Upper lobe of left lung (tissue), 6 donors: ENCODE data around the gene LAD1. TPM values are rescaled to one million over a fixed set of nuclear protein-coding genes. Genes with fewer than 3 reads are reported as not detected.
A peak's percentile ranks its signal among the peaks of the same experiment; 100 is the strongest.

Experiments
- ATAC-seq, 2 donors: fragments of 200-7000 bp; cut with Tn5 transposase; one replicate each; pipeline ENCODE4 v1.9.1; 2022; ENCODE audit warnings: mild to moderate bottlenecking in 2 of 2, moderate library complexity in 2 of 2; ENCODE audit not compliant: low FRiP score in 2 of 2
- DNase-seq, 2 donors: peaks; one replicate each; pipeline ENCODE4 v3.0.0-alpha.2; 2019 to 2020
- H3K27ac ChIP-seq, 4 donors: fragments of 200-600 bp; sonication (generic); one replicate each; pipeline ENCODE4 v1.5.1; 2016 to 2019
- H3K27me3 ChIP-seq, 4 donors: fragments of 200-600 bp; sonication (generic); one replicate each; pipeline ENCODE4 v1.5.1; 2017 to 2019
- H3K36me3 ChIP-seq, 4 donors: fragments of 200-600 bp; sonication (generic); one replicate each; pipeline ENCODE4 v1.5.1; 2016 to 2019
- H3K4me1 ChIP-seq, 4 donors: fragments of 200-600 bp; sonication (generic); one replicate each; pipeline ENCODE4 v1.5.1; 2018 to 2019
- H3K4me3 ChIP-seq, 4 donors: fragments of 200-600 bp; sonication (generic); one replicate each; pipeline ENCODE4 v1.5.1; 2017 to 2019; ENCODE audit warnings: mild to moderate bottlenecking in 2 of 4, moderate library complexity in 1 of 4
- H3K9me3 ChIP-seq, 4 donors: fragments of 200-600 bp; sonication (generic); one replicate each; pipeline ENCODE4 v1.5.1; 2018 to 2019
- CTCF ChIP-seq, 6 experiments: fragments of 450-650 bp in 4 of 6; fragments of 200-600 bp in 2 of 6; sonication (generic) in 2 of 6; IDR thresholded peaks; one replicate each; pipeline ENCODE4 v1.5.1; 2016 to 2019; ENCODE audit warnings: antibody characterized with exemption in 6 of 6
- EP300 ChIP-seq, 4 donors: sonication (generic); formaldehyde crosslinking; IDR thresholded peaks; one replicate each; pipeline ENCODE4 v1.5.1; 2017; ENCODE audit warnings: antibody characterized with exemption in 4 of 4, control low read depth in 2 of 4
- POLR2A ChIP-seq, 4 donors: fragments of 450-650 bp; IDR thresholded peaks; one replicate each; pipeline ENCODE4 v1.5.1; 2016 to 2017; ENCODE audit warnings: antibody characterized with exemption in 4 of 4, mild to moderate bottlenecking in 2 of 4
- POLR2AphosphoS5 ChIP-seq, 2 donors: sonication (generic); formaldehyde crosslinking; IDR thresholded peaks; one replicate each; pipeline ENCODE4 v1.5.1; 2017; ENCODE audit warnings: antibody characterized with exemption in 2 of 2
- WGBS, 2 donors: methylation state at CpG; one replicate each; pipeline ENCODE4 v1.1.5; 2017 to 2018; 5-methylcytosine and 5-hydroxymethylcytosine counted together
- total RNA-seq, 6 donors: library from RNA; depleted of rRNA in 4 of 6; stranded (reverse); fragments of >200 nt in 4 of 6; gene quantifications; one replicate each; pipeline versions ENCODE4 v1.1.0 to v1.2.1, GENCODE V29; 2016 to 2021
- donor health status: DM: no; HTN: no; CAD: no; lungs with moderate emphysema.
- donor health status: DM: no; HTN: yes; CAD: no; lungs with severe emphysema.

Gene LAD1
- 10 to 100 TPM; 12.6 to 48.1 (median 39.1) TPM for total RNA-seq

GRCh38 chr1:201399018-201399351 lies at the start of gene LAD1:
LAD1 (minus strand) TSS chr1:201399324; CDS start chr1:201399306, 18 bp downstream.
- peak within 1 kb of the TSS; percentile 16 to 76 (median 62) for H3K27ac ChIP-seq
- peaks cover 4 to 44% (median 23%) of the 10 kb centered on the region in 4 donors for H3K4me1 ChIP-seq
- no peaks in the 10 kb centered on the region for H3K9me3 ChIP-seq
- 24 to 31% methylated on average over 5 to 9 of the region's 25 CpGs for WGBS, 2 donors
- peaks cover 0 to 16% (median 6%) of the 10 kb centered on the region in 4 donors for H3K27me3 ChIP-seq
- ATAC-seq (no peak), DNase-seq (no peak)
- H3K4me3 ChIP-seq, result peak within 1 kb of the TSS in 3 of 4 donors; percentile 45 to 53 (median 50)
- H3K36me3 ChIP-seq, result no peaks in the 10 kb centered on the region
- no peak for TF ChIP-seq CTCF (IDR thresholded peaks at IDR 0.05)
- TF ChIP-seq EP300 (IDR thresholded peaks at IDR 0.05), result no peak
- no peak for TF ChIP-seq POLR2AphosphoS5 (IDR thresholded peaks at IDR 0.05)
- TF ChIP-seq POLR2A (IDR thresholded peaks at IDR 0.05), result no peak

GRCh38 chr1:201447903-201448871 lies 49.1 kb upstream of the LAD1 start:
- no peaks in the 10 kb centered on the region for H3K36me3 ChIP-seq
- peak overlapping the region; percentile 37 to 80 (median 53) for H3K27ac ChIP-seq
- H3K4me3 ChIP-seq, result no peak overlapping the region
- DNase-seq (peak; percentile 84 to 90), ATAC-seq (peak; percentile 89 to 90)
- peaks cover 19 to 46% (median 36%) of the 10 kb centered on the region in 4 donors for H3K4me1 ChIP-seq
- WGBS, 2 donors, result 28 to 52% methylated on average over 18 to 20 of the region's 20 CpGs
- no peaks in the 10 kb centered on the region for H3K9me3 ChIP-seq
- TF ChIP-seq CTCF (IDR thresholded peaks at IDR 0.05) (peak; percentile 74 to 91 (median 82)), POLR2AphosphoS5 (IDR thresholded peaks at IDR 0.05) (peak in 1 of 2 donors; percentile 22), POLR2A (IDR thresholded peaks at IDR 0.05) (no peak), EP300 (IDR thresholded peaks at IDR 0.05) (no peak)
- H3K27me3 ChIP-seq, result no peaks in the 10 kb centered on the region

- 87 to 94% methylated on average over 6 of the region's 6 CpGs for WGBS, 2 donors
- TF ChIP-seq POLR2AphosphoS5 (IDR thresholded peaks at IDR 0.05) (no peak), CTCF (IDR thresholded peaks at IDR 0.05) (no peak), POLR2A (IDR thresholded peaks at IDR 0.05) (no peak), EP300 (IDR thresholded peaks at IDR 0.05) (no peak)
- Histone ChIP-seq H3K36me3 (no peaks in the 10 kb centered on the region), H3K27me3 (no peaks in the 10 kb centered on the region), H3K4me1 (peaks cover 10 to 27% (median 25%) of the 10 kb centered on the region in 4 donors), H3K9me3 (no peaks in the 10 kb centered on the region), H3K27ac (no peak overlapping the region), H3K4me3 (no peak overlapping the region)
- no peak for DNase-seq
- ATAC-seq, result no peak
Observed at GRCh38 chr1:201445310-201445709, 46.2 kb upstream of the LAD1 start.

GRCh38 chr1:201444792-201445191 lies 45.7 kb upstream of the LAD1 start:
- no peak overlapping the region for H3K27ac ChIP-seq
- ATAC-seq (no peak), DNase-seq (no peak)
- no peaks in the 10 kb centered on the region for H3K9me3 ChIP-seq
- H3K4me3 ChIP-seq, result no peak overlapping the region
- H3K36me3 ChIP-seq, result no peaks in the 10 kb centered on the region
- TF ChIP-seq CTCF (IDR thresholded peaks at IDR 0.05), result no peak
- TF ChIP-seq POLR2AphosphoS5 (IDR thresholded peaks at IDR 0.05), result no peak
- no peak for TF ChIP-seq POLR2A (IDR thresholded peaks at IDR 0.05)
- TF ChIP-seq EP300 (IDR thresholded peaks at IDR 0.05), result no peak
- H3K4me1 ChIP-seq, result peaks cover 10 to 22% (median 20%) of the 10 kb centered on the region in 4 donors
- no peaks in the 10 kb centered on the region for H3K27me3 ChIP-seq
- 76 to 78% methylated on average over 4 of the region's 4 CpGs for WGBS, 2 donors
